H1 (cell line): ENCODE measurements around the gene NOTCH4. TPM values are rescaled to one million over a fixed set of nuclear protein-coding genes. Genes with fewer than 3 reads are reported as not detected.

Experiments used
- CTCF ChIA-PET: fragments of 300-600 bp; sonication (Branson Sonifier 250); formaldehyde crosslinking; loops from one replicate; lab custom pipeline; 2021; ENCODE audit not compliant: partially characterized antibody; lab: Charles Lee
- POLR2A ChIA-PET: fragments of 300-600 bp; sonication (Branson Sonifier 250); formaldehyde crosslinking; loops from one replicate; lab custom pipeline; 2021; ENCODE audit warnings: inconsistent platforms; ENCODE audit not compliant: partially characterized antibody; lab: Charles Lee
- DNase-seq, 2 experiments: peaks; one replicate each; pipeline versions ENCODE4 v3.0.0 to v3.0.0-alpha.2; 2010 to 2022; ENCODE audit warnings: low spot score in 2 of 2, low read depth in 1 of 2, mixed read lengths in 1 of 2
- FAIRE-seq: peaks from 2 replicates; lab custom pipeline; 2011; peaks lifted over from hg19 to GRCh38; lab: Jason Lieb, UNC
- H2AFZ ChIP-seq: 2 replicates; pipeline ENCODE4 v1.8.1; 2012; ENCODE audit warnings: low read length, inconsistent platforms
- H2AK5ac ChIP-seq: 2 replicates; pipeline ENCODE4 v1.6.1; 2013; ENCODE audit warnings: low read depth, low read length
- H2BK120ac ChIP-seq: replicated peaks from 2 replicates; pipeline ENCODE3; 2013; ENCODE audit warnings: low read depth, low read length, inconsistent platforms
- H2BK12ac ChIP-seq: 2 replicates; pipeline ENCODE4 v1.6.1; 2013; ENCODE audit warnings: low read depth, low read length
- H2BK15ac ChIP-seq: 2 replicates; pipeline ENCODE4 v1.6.1; 2013; ENCODE audit warnings: low read length
- H2BK20ac ChIP-seq: 2 replicates; pipeline ENCODE4 v1.6.1; 2013; ENCODE audit warnings: low read length
- H2BK5ac ChIP-seq: 2 replicates; pipeline ENCODE4 v1.6.1; 2013; ENCODE audit warnings: low read depth, low read length
- H3K14ac ChIP-seq: 2 replicates; pipeline ENCODE4 v1.6.1; 2013; ENCODE audit warnings: inconsistent platforms; ENCODE audit not compliant: insufficient read length
- H3K18ac ChIP-seq: 2 replicates; pipeline ENCODE4 v1.6.1; 2013; ENCODE audit warnings: low read length; ENCODE audit errors: extremely low read depth
- H3K23ac ChIP-seq: 2 replicates; pipeline ENCODE4 v1.6.1; 2013; ENCODE audit warnings: inconsistent platforms; ENCODE audit not compliant: insufficient read length
- H3K23me2 ChIP-seq: 2 replicates; pipeline ENCODE4 v1.6.1; 2013; ENCODE audit warnings: low read depth, low read length
- H3K27ac ChIP-seq: 2 replicates; pipeline ENCODE4 v1.6.1; 2011; ENCODE audit warnings: low read depth, low read length, inconsistent platforms
- H3K27me3 ChIP-seq, 4 experiments: replicated peaks in 1 of 4; 1 replicate in 1 of 4; 2 replicates in 3 of 4; pipeline versions ENCODE4 v1.6.1 to v1.8.1; 2011 to 2013; ENCODE audit warnings: low read length in 3 of 4, mild to moderate bottlenecking in 3 of 4, inconsistent platforms in 2 of 4, mixed read lengths in 2 of 4, moderate library complexity in 1 of 4; ENCODE audit not compliant: control insufficient read depth in 3 of 4, insufficient read depth in 3 of 4; ENCODE audit errors: extremely low read depth in 1 of 4
- H3K36me3 ChIP-seq, 4 experiments: 2 replicates each; pipeline versions ENCODE4 v1.6.1 to v1.8.1; 2011 to 2013; ENCODE audit warnings: mild to moderate bottlenecking in 4 of 4, low read length in 3 of 4, moderate library complexity in 2 of 4, control low read depth in 1 of 4, inconsistent platforms in 1 of 4; ENCODE audit not compliant: insufficient read depth in 4 of 4, control insufficient read depth in 2 of 4
- H3K4ac ChIP-seq: replicated peaks from 2 replicates; pipeline ENCODE3; 2013; ENCODE audit warnings: low read length, low read depth, mixed read lengths, inconsistent platforms; ENCODE audit not compliant: insufficient read length
- H3K4me1 ChIP-seq, 4 experiments: replicated peaks in 1 of 4; 1 replicate in 1 of 4; 2 replicates in 3 of 4; pipeline versions ENCODE4 v1.6.1 to v1.8.1; 2011 to 2013; ENCODE audit warnings: low read length in 3 of 4, inconsistent platforms in 2 of 4, mixed read lengths in 1 of 4; ENCODE audit not compliant: insufficient read depth in 4 of 4, control insufficient read depth in 3 of 4
- H3K4me2 ChIP-seq, 2 experiments: 2 replicates each; pipeline versions ENCODE4 v1.6.1 to v1.8.1; 2011 to 2013; ENCODE audit warnings: low read depth in 2 of 2, low read length in 2 of 2, control low read depth in 1 of 2, inconsistent platforms in 1 of 2, mild to moderate bottlenecking in 1 of 2; ENCODE audit not compliant: insufficient read depth in 1 of 2
- H3K4me3 ChIP-seq, 4 experiments: fragments of 200-600, 300-600 bp in 1 of 4; sonication (generic), shearing (Covaris generic), sonication (Bioruptor Twin) in 1 of 4; 2 replicates each; pipeline versions ENCODE4 v1.5.1 to v1.8.1; 2011 to 2016; ENCODE audit warnings: low read length in 4 of 4, low read depth in 3 of 4, control low read depth in 2 of 4, inconsistent platforms in 2 of 4, mild to moderate bottlenecking in 2 of 4, mixed read lengths in 1 of 4, moderate library complexity in 1 of 4; ENCODE audit not compliant: insufficient read depth in 2 of 4; ENCODE audit errors: extremely low read depth in 1 of 4
- H3K56ac ChIP-seq: replicated peaks from 2 replicates; pipeline ENCODE3; 2013; ENCODE audit warnings: low read depth, mild to moderate bottlenecking, mixed read lengths, low read length, inconsistent platforms; ENCODE audit not compliant: insufficient read length
- H3K79me1 ChIP-seq: 2 replicates; pipeline ENCODE4 v1.6.1; 2013; ENCODE audit warnings: low read depth, low read length, control low read depth
- H3K79me2 ChIP-seq, 2 experiments: 2 replicates each; pipeline versions ENCODE4 v1.6.1 to v1.8.1; 2012 to 2013; ENCODE audit warnings: low read length in 2 of 2, mild to moderate bottlenecking in 2 of 2, inconsistent platforms in 1 of 2; ENCODE audit not compliant: insufficient read depth in 2 of 2, control insufficient read depth in 1 of 2
- H3K9ac ChIP-seq, 4 experiments: replicated peaks in 1 of 4; 1 replicate in 1 of 4; 2 replicates in 3 of 4; pipeline versions ENCODE4 v1.6.1 to v1.8.1; 2011 to 2013; ENCODE audit warnings: low read depth in 3 of 4, low read length in 3 of 4, control low read depth in 2 of 4, mild to moderate bottlenecking in 2 of 4, moderate library complexity in 2 of 4, inconsistent platforms in 1 of 4; ENCODE audit errors: extremely low read depth in 1 of 4
- H3K9me3 ChIP-seq, 2 experiments: 2 replicates each; pipeline versions ENCODE4 v1.6.1 to v1.8.1; 2012 to 2013; ENCODE audit warnings: mild to moderate bottlenecking in 2 of 2, moderate library complexity in 2 of 2, control low read depth in 1 of 2, inconsistent platforms in 1 of 2, low read depth in 1 of 2, low read length in 1 of 2, mixed read lengths in 1 of 2; ENCODE audit not compliant: insufficient read depth in 2 of 2
- H4K20me1 ChIP-seq, 2 experiments: replicated peaks in 1 of 2; 2 replicates each; pipeline versions ENCODE3 to v1.8.1; 2011 to 2013; ENCODE audit warnings: inconsistent platforms in 2 of 2, low read length in 2 of 2, mild to moderate bottlenecking in 1 of 2; ENCODE audit not compliant: insufficient read depth in 2 of 2, control insufficient read depth in 1 of 2
- H4K5ac ChIP-seq: 2 replicates; pipeline ENCODE4 v1.6.1; 2013; ENCODE audit warnings: low read length, low read depth, mixed read lengths, inconsistent platforms; ENCODE audit not compliant: insufficient read length
- H4K8ac ChIP-seq: 2 replicates; pipeline ENCODE4 v1.8.0; 2013; ENCODE audit warnings: mild to moderate bottlenecking, moderate library complexity, low read length, inconsistent platforms; ENCODE audit not compliant: insufficient read depth; ENCODE audit errors: extremely low read depth
- H4K91ac ChIP-seq: replicated peaks from 2 replicates; pipeline ENCODE3; 2013; ENCODE audit warnings: low read length, mixed read lengths, inconsistent platforms; ENCODE audit not compliant: insufficient read length
- ASH2L ChIP-seq: fragments of 200-600, 300-600 bp; sonication (generic); IDR thresholded peaks from one replicate; pipeline ENCODE4 v1.7.1; 2017; ENCODE audit warnings: low read length
- MAFK ChIP-seq: IDR thresholded peaks from 2 replicates; pipeline ENCODE4 v1.6.1; 2012; ENCODE audit warnings: low read depth, mild to moderate bottlenecking, improper control_type of control experiment, low read length
- WGBS, 2 experiments: shearing (Covaris generic) in 1 of 2; methylation state at CpG; one replicate each; pipeline versions ENCODE4 v1.1.6 to v1.1.7; 2013 to 2015; ENCODE audit warnings: low lambda C conversion rate in 2 of 2, mixed read lengths in 2 of 2, inconsistent platforms in 1 of 2, low coverage in 1 of 2, missing lambda C conversion rate in 1 of 2; ENCODE audit not compliant: insufficient replicate concordance in 2 of 2, insufficient coverage in 1 of 2, insufficient read length in 1 of 2; ENCODE audit errors: extremely low coverage in 1 of 2, missing lambda C conversion rate in 1 of 2; 5-methylcytosine and 5-hydroxymethylcytosine counted together
- polyA plus RNA-seq, 7 experiments: library from polyadenylated mRNA; depleted of rRNA in 3 of 7; stranded (reverse) in 5 of 7; unstranded in 2 of 7; fragments of >200 nt in 5 of 7; fragments of 200-250 nt in 2 of 7; gene quantifications; 1 replicate in 5 of 7; 2 replicates in 1 of 7; 4 replicates in 1 of 7; pipeline versions ENCODE4 v1.2.1 to v1.2.3, GENCODE V29; 2011 to 2013; ENCODE audit warnings: missing spikeins in 2 of 7, mixed read lengths in 2 of 7
- total RNA-seq: library from RNA; stranded (reverse); fragmentation: NEBNext Ultra II Directional; extraction: Animal tissue kit (Norgen Biotek cat#: 25700); gene quantifications from 2 replicates; pipeline ENCODE4 v1.2.1, GENCODE V29; 2021
- TF ChIP-seq, protein P1 (sequence below): IDR thresholded peaks from 2 replicates; pipeline ENCODE4 v1.6.1; 2012; ENCODE audit warnings: inconsistent platforms

The NOTCH4 gene
- total and polyA plus RNA-seq, 2 of the 8 experiments (the other 6 are each of a cell fraction or from before 2014, with no cell fraction given), result 1.9 to 2.8 TPM

DNA sequence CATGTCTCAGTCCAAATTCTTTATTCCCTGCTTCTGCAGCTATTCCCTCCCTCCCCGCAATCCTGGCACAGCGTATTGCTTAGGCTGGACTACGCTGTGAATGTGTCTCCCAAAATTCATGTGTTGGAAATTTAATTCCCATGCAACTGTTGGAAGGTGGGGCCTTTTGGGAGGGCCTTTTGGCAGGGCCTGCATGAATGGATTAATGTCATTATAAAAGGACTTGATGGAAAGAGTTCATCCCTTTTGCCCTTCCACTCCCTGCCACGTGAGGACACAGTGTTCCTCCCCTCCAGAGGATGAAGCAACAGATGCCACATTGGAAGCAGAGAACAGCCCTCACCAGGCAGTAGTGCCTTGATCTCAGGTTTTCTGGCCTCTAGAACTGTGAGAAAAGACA is 20.4 kb upstream of the NOTCH4 start:
- H2AK5ac ChIP-seq, result no peak overlapping the region
- H3K4me1 ChIP-seq, result no peaks in the 10 kb centered on the region
- H3K23me2 ChIP-seq, result no peaks in the 10 kb centered on the region; the same call in 1 of the 2 replicates
- no peak overlapping the region for H3K56ac ChIP-seq
- no peak overlapping the region for H2BK120ac ChIP-seq
- 0 out of 2 replicates have a peak overlapping the region, but pooled peaks have one; percentile 6 for H2BK12ac ChIP-seq
- DNase-seq (no peak), FAIRE-seq (no peak)
- H2BK15ac ChIP-seq, result no peak overlapping the region
- no peak overlapping the region for H3K4me2 ChIP-seq
- ChIA-PET POLR2A (no interaction called here), CTCF (interaction anchor here (0.8 to 8.5 kb wide), 14 partner anchors 10 to 613 kb away, joined by 3 to 51 read pairs (median 5); no protein-coding TSS in a partner anchor)
- H3K23ac ChIP-seq, result no peak overlapping the region
- TF ChIP-seq ASH2L (no peak), MAFK (no peak)
- TF ChIP-seq, protein P1, sequence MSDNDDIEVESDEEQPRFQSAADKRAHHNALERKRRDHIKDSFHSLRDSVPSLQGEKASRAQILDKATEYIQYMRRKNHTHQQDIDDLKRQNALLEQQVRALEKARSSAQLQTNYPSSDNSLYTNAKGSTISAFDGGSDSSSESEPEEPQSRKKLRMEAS, result no peak
- no peak overlapping the region for H4K91ac ChIP-seq
- H4K5ac ChIP-seq, result no peak overlapping the region
- no peaks in the 10 kb centered on the region for H3K36me3 ChIP-seq
- H3K27ac ChIP-seq, result no peak overlapping the region
- H4K8ac ChIP-seq, result no peak overlapping the region
- no peak overlapping the region for H3K4ac ChIP-seq
- no peak overlapping the region for H2BK5ac ChIP-seq
- WGBS, 2 experiments, result 85% methylated on average over 4 of the region's 4 CpGs; no CpG with 5 or more reads in 1 of the 2 experiments
- no peaks in the 10 kb centered on the region for H3K79me1 ChIP-seq
- no peak overlapping the region for H2AFZ ChIP-seq
- no peaks in the 10 kb centered on the region for H3K79me2 ChIP-seq
- H3K9me3 ChIP-seq, result peaks cover 6 to 9% of the 10 kb centered on the region in 2 experiments; a peak in 3 of 4 replicates
- peak overlapping the region; percentile 13; the same call in 1 of the 2 replicates for H2BK20ac ChIP-seq
- no peaks in the 10 kb centered on the region for H3K27me3 ChIP-seq
- H3K18ac ChIP-seq, result no peak overlapping the region
- no peaks in the 10 kb centered on the region for H4K20me1 ChIP-seq
- no peak overlapping the region for H3K4me3 ChIP-seq
- H3K14ac ChIP-seq, result no peak overlapping the region
- H3K9ac ChIP-seq, result no peak overlapping the region
